WTC11 (cell line): ENCODE data around the gene ANKRD50. TPM values are rescaled to one million over a fixed set of nuclear protein-coding genes. Genes with fewer than 3 reads are reported as not detected.

Experiments used
- ATAC-seq: fragments of 200-7000 bp; cut with Tn5 transposase; 2 replicates; pipeline ENCODE4 v1.10.0; 2021; ENCODE audit warnings: mild to moderate bottlenecking, moderate library complexity
- CTCF ChIA-PET: fragments of 300-600 bp; sonication (Branson Sonifier 250); formaldehyde crosslinking; loops from one replicate; lab custom pipeline; 2021; ENCODE audit warnings: antibody characterized with exemption; lab: Charles Lee
- POLR2A ChIA-PET: fragments of 350-600 bp; sonication (Branson Sonifier 250); formaldehyde crosslinking; loops from one replicate; lab custom pipeline; 2021; ENCODE audit warnings: antibody characterized with exemption; lab: Charles Lee
- DNase-seq: peaks from one replicate; pipeline ENCODE4 v3.0.0; 2021; ENCODE audit warnings: low spot score
- H3K27ac Mint-ChIP-seq: 2 replicates; pipeline ENCODE4 v1.8.0; 2021; ENCODE audit warnings: mixed read lengths
- H3K27me3 Mint-ChIP-seq: 2 replicates; pipeline ENCODE4 v1.8.0; 2021; ENCODE audit warnings: low read depth, mild to moderate bottlenecking, moderate library complexity, mixed read lengths
- H3K36me3 Mint-ChIP-seq: 2 replicates; pipeline ENCODE4 v1.8.0; 2021; ENCODE audit warnings: mixed read lengths
- H3K4me1 Mint-ChIP-seq: 2 replicates; pipeline ENCODE4 v1.8.0; 2022; ENCODE audit warnings: mixed read lengths
- H3K4me3 Mint-ChIP-seq: 2 replicates; pipeline ENCODE4 v1.8.0; 2021; ENCODE audit warnings: mild to moderate bottlenecking, moderate library complexity, mixed read lengths
- H3K9me3 Mint-ChIP-seq: 2 replicates; pipeline ENCODE4 v1.8.0; 2021; ENCODE audit warnings: mixed read lengths
- CREM ChIP-seq: sonication (generic); formaldehyde crosslinking; IDR thresholded peaks from 2 replicates; pipeline ENCODE4 v1.8.1; 2022; ENCODE audit warnings: mild to moderate bottlenecking, missing genetic modification reagents, moderate library complexity
- ETV6 ChIP-seq: sonication (generic); formaldehyde crosslinking; IDR thresholded peaks from 2 replicates; pipeline ENCODE4 v1.8.1; 2022; ENCODE audit warnings: mild to moderate bottlenecking, missing genetic modification reagents
- GTF2I ChIP-seq: fragments of 250-450 bp; sonication (Bioruptor Pico); conservative IDR thresholded peaks from 2 replicates; pipeline ENCODE4 v1.4.0; 2021; ENCODE audit warnings: mild to moderate bottlenecking
- IRF2 ChIP-seq: sonication (generic); formaldehyde crosslinking; IDR thresholded peaks from 2 replicates; pipeline ENCODE4 v1.8.0; 2022; ENCODE audit warnings: low read depth, missing genetic modification reagents, borderline replicate concordance
- NFE2L1 ChIP-seq: sonication (generic); formaldehyde crosslinking; IDR thresholded peaks from 2 replicates; pipeline ENCODE4 v1.8.1; 2023; ENCODE audit warnings: missing genetic modification reagents
- NR1H2 ChIP-seq: sonication (generic); formaldehyde crosslinking; IDR thresholded peaks from 2 replicates; pipeline ENCODE4 v1.9.0; 2021; ENCODE audit warnings: mild to moderate bottlenecking, moderate library complexity, missing genetic modification reagents
- PRRX2 ChIP-seq: fragments of 250-450 bp; sonication (Bioruptor Pico); IDR thresholded peaks from 2 replicates; pipeline ENCODE4 v1.8.0; 2021; ENCODE audit warnings: mild to moderate bottlenecking
- SOX15 ChIP-seq: fragments of 250-450 bp; sonication (Bioruptor Pico); IDR thresholded peaks from 2 replicates; pipeline ENCODE4 v1.9.0; 2021; ENCODE audit warnings: mild to moderate bottlenecking
- SP1 ChIP-seq: sonication (generic); formaldehyde crosslinking; conservative IDR thresholded peaks from 2 replicates; pipeline ENCODE4 v1.8.1; 2022; ENCODE audit warnings: missing genetic modification reagents
- ZBTB21 ChIP-seq: sonication (generic); formaldehyde crosslinking; IDR thresholded peaks from 2 replicates; pipeline ENCODE4 v1.8.1; 2023; ENCODE audit warnings: mild to moderate bottlenecking, missing genetic modification reagents, borderline replicate concordance
- ZNF121 ChIP-seq: sonication (generic); formaldehyde crosslinking; IDR thresholded peaks from 2 replicates; pipeline ENCODE4 v1.8.0; 2023; ENCODE audit warnings: missing genetic modification reagents
- total RNA-seq: library from RNA; stranded (reverse); gene quantifications from 3 replicates; pipeline ENCODE4 v1.2.3, GENCODE V29; 2021
- TF ChIP-seq, protein P1 (sequence below): sonication (generic); formaldehyde crosslinking; IDR thresholded peaks from 2 replicates; pipeline ENCODE4 v1.8.1; 2023; ENCODE audit warnings: mild to moderate bottlenecking, missing genetic modification reagents, moderate library complexity
- TF ChIP-seq, protein P2 (sequence below): sonication (generic); formaldehyde crosslinking; IDR thresholded peaks from 2 replicates; pipeline ENCODE4 v1.8.1; 2022; ENCODE audit warnings: missing genetic modification reagents, borderline replicate concordance
- TF ChIP-seq, protein P3 (sequence below): sonication (generic); formaldehyde crosslinking; IDR thresholded peaks from 2 replicates; pipeline ENCODE4 v1.8.1; 2023; ENCODE audit warnings: mild to moderate bottlenecking, missing genetic modification reagents, moderate library complexity
- TF ChIP-seq, protein P4 (sequence below): fragments of 250-450 bp; sonication (Bioruptor Pico); IDR thresholded peaks from 2 replicates; pipeline ENCODE4 v1.9.0; 2021; ENCODE audit warnings: mild to moderate bottlenecking, borderline replicate concordance
- TF ChIP-seq, protein P5 (sequence below): fragments of 250-450 bp; sonication (Bioruptor Pico); conservative IDR thresholded peaks from 2 replicates; pipeline ENCODE4 v1.9.0; 2021; ENCODE audit warnings: mild to moderate bottlenecking
- TF ChIP-seq, protein P6 (sequence below): sonication (generic); formaldehyde crosslinking; IDR thresholded peaks from 2 replicates; pipeline ENCODE4 v1.8.1; 2022; ENCODE audit warnings: mild to moderate bottlenecking, missing genetic modification reagents, moderate library complexity, borderline replicate concordance
- TF ChIP-seq, protein P7 (sequence below): sonication (generic); formaldehyde crosslinking; IDR thresholded peaks from 2 replicates; pipeline ENCODE4 v1.8.1; 2023; ENCODE audit warnings: mild to moderate bottlenecking, missing genetic modification reagents, borderline replicate concordance

Gene ANKRD50
- total RNA-seq, 1 experiment from 2014 or later: 18.4 TPM

DNA sequence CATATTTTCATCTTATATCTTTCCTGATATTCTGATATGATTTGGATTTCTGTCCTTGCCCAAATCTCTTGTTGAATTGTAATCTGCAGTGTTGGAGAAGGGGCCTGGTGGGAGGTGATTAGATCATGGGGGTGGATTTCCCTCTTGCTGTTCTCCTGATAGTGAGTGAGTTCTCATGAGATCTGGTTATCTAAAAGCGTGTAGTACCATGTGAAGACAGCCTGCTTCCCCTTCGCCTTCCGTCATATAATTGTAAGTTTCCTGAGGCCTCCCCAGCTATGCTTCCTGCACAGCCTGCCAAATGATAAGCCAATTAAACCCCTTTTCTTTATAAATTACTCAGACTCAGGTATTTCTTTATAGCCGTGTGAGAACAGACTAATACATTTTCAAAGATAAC, 77.2 kb downstream of the ANKRD50 start:
- Mint-ChIP-seq H3K27ac (no peak overlapping the region; the same call in 1 of the 2 replicates), H3K4me1 (peaks cover 75% of the 10 kb centered on the region), H3K27me3 (no peaks in the 10 kb centered on the region; the same call in 1 of the 2 replicates), H3K4me3 (no peak overlapping the region), H3K9me3 (peaks cover 5% of the 10 kb centered on the region), H3K36me3 (peaks cover 3% of the 10 kb centered on the region; the same call in 1 of the 2 replicates)
- DNase-seq (no peak), ATAC-seq (no peak)
- TF ChIP-seq, protein P1, sequence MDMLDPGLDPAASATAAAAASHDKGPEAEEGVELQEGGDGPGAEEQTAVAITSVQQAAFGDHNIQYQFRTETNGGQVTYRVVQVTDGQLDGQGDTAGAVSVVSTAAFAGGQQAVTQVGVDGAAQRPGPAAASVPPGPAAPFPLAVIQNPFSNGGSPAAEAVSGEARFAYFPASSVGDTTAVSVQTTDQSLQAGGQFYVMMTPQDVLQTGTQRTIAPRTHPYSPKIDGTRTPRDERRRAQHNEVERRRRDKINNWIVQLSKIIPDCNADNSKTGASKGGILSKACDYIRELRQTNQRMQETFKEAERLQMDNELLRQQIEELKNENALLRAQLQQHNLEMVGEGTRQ: no peak
- TF ChIP-seq GTF2I (CRISPR knock-in tag): no peak
- TF ChIP-seq SOX15 (CRISPR knock-in tag): no peak
- TF ChIP-seq PRRX2: no peak
- TF ChIP-seq, protein P2, sequence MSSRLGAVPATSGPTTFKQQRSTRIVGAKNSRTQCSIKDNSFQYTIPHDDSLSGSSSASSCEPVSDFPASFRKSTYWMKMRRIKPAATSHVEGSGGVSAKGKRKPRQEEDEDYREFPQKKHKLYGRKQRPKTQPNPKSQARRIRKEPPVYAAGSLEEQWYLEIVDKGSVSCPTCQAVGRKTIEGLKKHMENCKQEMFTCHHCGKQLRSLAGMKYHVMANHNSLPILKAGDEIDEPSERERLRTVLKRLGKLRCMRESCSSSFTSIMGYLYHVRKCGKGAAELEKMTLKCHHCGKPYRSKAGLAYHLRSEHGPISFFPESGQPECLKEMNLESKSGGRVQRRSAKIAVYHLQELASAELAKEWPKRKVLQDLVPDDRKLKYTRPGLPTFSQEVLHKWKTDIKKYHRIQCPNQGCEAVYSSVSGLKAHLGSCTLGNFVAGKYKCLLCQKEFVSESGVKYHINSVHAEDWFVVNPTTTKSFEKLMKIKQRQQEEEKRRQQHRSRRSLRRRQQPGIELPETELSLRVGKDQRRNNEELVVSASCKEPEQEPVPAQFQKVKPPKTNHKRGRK (CRISPR knock-in tag): no peak
- TF ChIP-seq ETV6 (CRISPR knock-in tag): no peak
- no peak for TF ChIP-seq ZNF121 (CRISPR knock-in tag)
- TF ChIP-seq ZBTB21 (CRISPR knock-in tag): no peak
- TF ChIP-seq, protein P3, sequence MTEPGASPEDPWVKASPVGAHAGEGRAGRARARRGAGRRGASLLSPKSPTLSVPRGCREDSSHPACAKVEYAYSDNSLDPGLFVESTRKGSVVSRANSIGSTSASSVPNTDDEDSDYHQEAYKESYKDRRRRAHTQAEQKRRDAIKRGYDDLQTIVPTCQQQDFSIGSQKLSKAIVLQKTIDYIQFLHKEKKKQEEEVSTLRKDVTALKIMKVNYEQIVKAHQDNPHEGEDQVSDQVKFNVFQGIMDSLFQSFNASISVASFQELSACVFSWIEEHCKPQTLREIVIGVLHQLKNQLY (CRISPR knock-in tag): no peak
- TF ChIP-seq NR1H2 (CRISPR knock-in tag): no peak
- TF ChIP-seq CREM: no peak
- TF ChIP-seq NFE2L1 (CRISPR knock-in tag): no peak
- no peak for TF ChIP-seq IRF2 (CRISPR knock-in tag)
- TF ChIP-seq, protein P4, sequence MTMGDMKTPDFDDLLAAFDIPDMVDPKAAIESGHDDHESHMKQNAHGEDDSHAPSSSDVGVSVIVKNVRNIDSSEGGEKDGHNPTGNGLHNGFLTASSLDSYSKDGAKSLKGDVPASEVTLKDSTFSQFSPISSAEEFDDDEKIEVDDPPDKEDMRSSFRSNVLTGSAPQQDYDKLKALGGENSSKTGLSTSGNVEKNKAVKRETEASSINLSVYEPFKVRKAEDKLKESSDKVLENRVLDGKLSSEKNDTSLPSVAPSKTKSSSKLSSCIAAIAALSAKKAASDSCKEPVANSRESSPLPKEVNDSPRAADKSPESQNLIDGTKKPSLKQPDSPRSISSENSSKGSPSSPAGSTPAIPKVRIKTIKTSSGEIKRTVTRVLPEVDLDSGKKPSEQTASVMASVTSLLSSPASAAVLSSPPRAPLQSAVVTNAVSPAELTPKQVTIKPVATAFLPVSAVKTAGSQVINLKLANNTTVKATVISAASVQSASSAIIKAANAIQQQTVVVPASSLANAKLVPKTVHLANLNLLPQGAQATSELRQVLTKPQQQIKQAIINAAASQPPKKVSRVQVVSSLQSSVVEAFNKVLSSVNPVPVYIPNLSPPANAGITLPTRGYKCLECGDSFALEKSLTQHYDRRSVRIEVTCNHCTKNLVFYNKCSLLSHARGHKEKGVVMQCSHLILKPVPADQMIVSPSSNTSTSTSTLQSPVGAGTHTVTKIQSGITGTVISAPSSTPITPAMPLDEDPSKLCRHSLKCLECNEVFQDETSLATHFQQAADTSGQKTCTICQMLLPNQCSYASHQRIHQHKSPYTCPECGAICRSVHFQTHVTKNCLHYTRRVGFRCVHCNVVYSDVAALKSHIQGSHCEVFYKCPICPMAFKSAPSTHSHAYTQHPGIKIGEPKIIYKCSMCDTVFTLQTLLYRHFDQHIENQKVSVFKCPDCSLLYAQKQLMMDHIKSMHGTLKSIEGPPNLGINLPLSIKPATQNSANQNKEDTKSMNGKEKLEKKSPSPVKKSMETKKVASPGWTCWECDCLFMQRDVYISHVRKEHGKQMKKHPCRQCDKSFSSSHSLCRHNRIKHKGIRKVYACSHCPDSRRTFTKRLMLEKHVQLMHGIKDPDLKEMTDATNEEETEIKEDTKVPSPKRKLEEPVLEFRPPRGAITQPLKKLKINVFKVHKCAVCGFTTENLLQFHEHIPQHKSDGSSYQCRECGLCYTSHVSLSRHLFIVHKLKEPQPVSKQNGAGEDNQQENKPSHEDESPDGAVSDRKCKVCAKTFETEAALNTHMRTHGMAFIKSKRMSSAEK (CRISPR knock-in tag): no peak
- TF ChIP-seq SP1 (CRISPR knock-in tag): no peak
- TF ChIP-seq, protein P5, sequence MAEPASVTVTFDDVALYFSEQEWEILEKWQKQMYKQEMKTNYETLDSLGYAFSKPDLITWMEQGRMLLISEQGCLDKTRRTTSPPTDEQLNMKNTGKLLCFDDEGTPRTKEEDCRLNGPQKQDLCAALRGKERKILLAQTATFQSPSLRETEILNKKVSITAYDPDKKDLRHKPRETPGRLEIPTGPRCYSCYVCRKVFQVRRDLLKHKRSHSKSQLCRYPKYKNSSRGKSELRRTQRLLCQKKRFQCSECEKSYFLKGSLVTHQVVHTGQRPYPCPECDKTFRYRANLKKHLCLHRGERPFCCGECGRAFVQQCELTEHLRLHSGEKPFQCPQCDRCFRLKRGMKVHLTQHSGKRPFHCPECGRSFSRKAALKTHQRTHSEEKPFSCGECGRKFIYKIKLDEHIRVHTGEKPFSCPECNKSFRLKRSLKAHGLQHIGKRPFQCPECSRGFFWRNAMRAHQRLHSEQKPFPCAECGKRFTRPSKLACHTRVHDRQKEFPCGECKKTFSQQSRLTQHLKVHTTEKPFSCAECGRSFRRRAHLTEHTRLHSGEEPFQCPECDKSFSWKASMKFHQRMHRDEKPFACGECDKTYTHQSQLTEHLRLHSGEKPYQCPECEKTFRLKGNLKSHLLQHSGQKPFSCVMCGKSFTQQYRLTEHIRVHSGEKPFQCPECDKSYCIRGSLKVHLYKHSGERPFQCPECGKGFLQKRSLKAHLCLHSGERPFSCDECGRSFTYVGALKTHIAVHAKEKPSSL (CRISPR knock-in tag): no peak
- ChIA-PET CTCF (no interaction called here), POLR2A (no interaction called here)

DNA sequence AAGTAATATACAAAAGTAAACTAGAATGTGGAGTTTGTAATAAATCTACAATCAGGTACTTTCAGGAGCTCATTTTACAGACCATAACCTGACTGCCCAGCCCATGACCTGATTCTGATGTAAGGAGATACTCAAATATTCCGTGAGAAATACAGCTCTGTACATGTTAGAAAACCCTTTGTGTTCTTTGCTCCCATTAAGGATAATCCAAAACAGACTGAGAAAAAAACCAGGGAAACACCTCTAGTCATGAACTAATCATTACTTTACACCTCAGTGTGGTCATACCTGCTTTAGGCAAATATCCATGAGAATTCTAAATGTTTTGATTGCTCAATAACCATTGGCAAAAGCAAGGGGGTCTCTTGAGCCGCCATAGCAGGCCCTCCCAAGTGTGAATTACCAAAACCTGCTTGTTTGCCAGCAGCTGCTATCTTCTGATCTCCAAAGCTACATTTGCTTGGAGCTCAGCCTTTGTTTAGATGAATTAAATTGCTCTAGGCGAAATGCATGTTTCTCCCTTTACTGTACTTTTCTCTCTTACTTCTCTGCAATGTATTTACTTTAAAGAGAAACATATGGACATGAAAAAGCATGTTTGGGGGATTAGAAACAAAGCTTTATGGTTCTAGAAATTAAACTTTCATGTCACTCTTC, 79.1 kb downstream of the ANKRD50 start:
- Mint-ChIP-seq H3K9me3 (peaks cover 5% of the 10 kb centered on the region), H3K4me3 (no peak overlapping the region), H3K4me1 (peaks cover 66% of the 10 kb centered on the region), H3K27ac (no peak overlapping the region), H3K27me3 (no peaks in the 10 kb centered on the region; the same call in 1 of the 2 replicates), H3K36me3 (peaks cover 3% of the 10 kb centered on the region; the same call in 1 of the 2 replicates)
- no peak for DNase-seq
- CTCF ChIA-PET: no interaction called here
- ATAC-seq: no peak
- POLR2A ChIA-PET: no interaction called here
- TF ChIP-seq, protein P6, sequence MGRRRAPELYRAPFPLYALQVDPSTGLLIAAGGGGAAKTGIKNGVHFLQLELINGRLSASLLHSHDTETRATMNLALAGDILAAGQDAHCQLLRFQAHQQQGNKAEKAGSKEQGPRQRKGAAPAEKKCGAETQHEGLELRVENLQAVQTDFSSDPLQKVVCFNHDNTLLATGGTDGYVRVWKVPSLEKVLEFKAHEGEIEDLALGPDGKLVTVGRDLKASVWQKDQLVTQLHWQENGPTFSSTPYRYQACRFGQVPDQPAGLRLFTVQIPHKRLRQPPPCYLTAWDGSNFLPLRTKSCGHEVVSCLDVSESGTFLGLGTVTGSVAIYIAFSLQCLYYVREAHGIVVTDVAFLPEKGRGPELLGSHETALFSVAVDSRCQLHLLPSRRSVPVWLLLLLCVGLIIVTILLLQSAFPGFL (CRISPR knock-in tag): no peak
- TF ChIP-seq, protein P7, sequence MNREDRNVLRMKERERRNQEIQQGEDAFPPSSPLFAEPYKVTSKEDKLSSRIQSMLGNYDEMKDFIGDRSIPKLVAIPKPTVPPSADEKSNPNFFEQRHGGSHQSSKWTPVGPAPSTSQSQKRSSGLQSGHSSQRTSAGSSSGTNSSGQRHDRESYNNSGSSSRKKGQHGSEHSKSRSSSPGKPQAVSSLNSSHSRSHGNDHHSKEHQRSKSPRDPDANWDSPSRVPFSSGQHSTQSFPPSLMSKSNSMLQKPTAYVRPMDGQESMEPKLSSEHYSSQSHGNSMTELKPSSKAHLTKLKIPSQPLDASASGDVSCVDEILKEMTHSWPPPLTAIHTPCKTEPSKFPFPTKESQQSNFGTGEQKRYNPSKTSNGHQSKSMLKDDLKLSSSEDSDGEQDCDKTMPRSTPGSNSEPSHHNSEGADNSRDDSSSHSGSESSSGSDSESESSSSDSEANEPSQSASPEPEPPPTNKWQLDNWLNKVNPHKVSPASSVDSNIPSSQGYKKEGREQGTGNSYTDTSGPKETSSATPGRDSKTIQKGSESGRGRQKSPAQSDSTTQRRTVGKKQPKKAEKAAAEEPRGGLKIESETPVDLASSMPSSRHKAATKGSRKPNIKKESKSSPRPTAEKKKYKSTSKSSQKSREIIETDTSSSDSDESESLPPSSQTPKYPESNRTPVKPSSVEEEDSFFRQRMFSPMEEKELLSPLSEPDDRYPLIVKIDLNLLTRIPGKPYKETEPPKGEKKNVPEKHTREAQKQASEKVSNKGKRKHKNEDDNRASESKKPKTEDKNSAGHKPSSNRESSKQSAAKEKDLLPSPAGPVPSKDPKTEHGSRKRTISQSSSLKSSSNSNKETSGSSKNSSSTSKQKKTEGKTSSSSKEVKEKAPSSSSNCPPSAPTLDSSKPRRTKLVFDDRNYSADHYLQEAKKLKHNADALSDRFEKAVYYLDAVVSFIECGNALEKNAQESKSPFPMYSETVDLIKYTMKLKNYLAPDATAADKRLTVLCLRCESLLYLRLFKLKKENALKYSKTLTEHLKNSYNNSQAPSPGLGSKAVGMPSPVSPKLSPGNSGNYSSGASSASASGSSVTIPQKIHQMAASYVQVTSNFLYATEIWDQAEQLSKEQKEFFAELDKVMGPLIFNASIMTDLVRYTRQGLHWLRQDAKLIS (CRISPR knock-in tag): no peak
